HepG2 (cell line): ENCODE results near the gene CACNA1D. TPM values are rescaled to one million over a fixed set of nuclear protein-coding genes. Genes with fewer than 3 reads are reported as not detected.
A peak's percentile ranks its signal among the peaks of the same experiment; 100 is the strongest.

Experiments used
- FUBP1 ChIP-seq: sonication (generic); formaldehyde crosslinking; IDR thresholded peaks from 2 replicates; pipeline ENCODE4 v1.5.1; 2020; ENCODE audit warnings: missing genetic modification reagents, mild to moderate bottlenecking, borderline replicate concordance
- HNF4A ChIP-seq: sonication (generic); formaldehyde crosslinking; IDR thresholded peaks from 2 replicates; pipeline ENCODE4 v1.4.0; 2020; ENCODE audit warnings: missing genetic modification reagents
- HNRNPL ChIP-seq: fragments of 200-400 bp; formaldehyde crosslinking; IDR thresholded peaks from 2 replicates; pipeline ENCODE4 v1.6.1; 2017; ENCODE audit warnings: mild to moderate bottlenecking, low read depth, low read length
- IKZF4 ChIP-seq: sonication (generic); formaldehyde crosslinking; IDR thresholded peaks from 2 replicates; pipeline ENCODE4 v1.5.1; 2020; ENCODE audit warnings: borderline replicate concordance, mild to moderate bottlenecking, low read depth, missing genetic modification reagents; ENCODE audit errors: not compliant biosample characterization
- ISX ChIP-seq: sonication (generic); formaldehyde crosslinking; conservative IDR thresholded peaks from 2 replicates; pipeline ENCODE4 v1.5.0; 2020; ENCODE audit warnings: missing genetic modification reagents
- MTF1 ChIP-seq: sonication (generic); formaldehyde crosslinking; IDR thresholded peaks from 2 replicates; pipeline ENCODE4 v1.5.0; 2020; ENCODE audit warnings: missing genetic modification reagents
- NAIF1 ChIP-seq: sonication (generic); formaldehyde crosslinking; IDR thresholded peaks from 2 replicates; pipeline ENCODE4 v1.5.0; 2020; ENCODE audit warnings: mild to moderate bottlenecking, missing genetic modification reagents, borderline replicate concordance
- NFE2L1 ChIP-seq: sonication (generic); formaldehyde crosslinking; IDR thresholded peaks from 2 replicates; pipeline ENCODE4 v1.4.0; 2020; ENCODE audit warnings: missing genetic modification reagents, mild to moderate bottlenecking, borderline replicate concordance
- PRDM4 ChIP-seq: sonication (generic); formaldehyde crosslinking; IDR thresholded peaks from 2 replicates; pipeline ENCODE4 v1.9.0; 2021; ENCODE audit warnings: missing genetic modification reagents, borderline replicate concordance
- RBFOX2 ChIP-seq: fragments of 200-400 bp; formaldehyde crosslinking; IDR thresholded peaks from 2 replicates; pipeline ENCODE4 v1.6.1; 2017; ENCODE audit warnings: low read depth, mild to moderate bottlenecking, low read length
- RNF219 ChIP-seq: sonication (generic); formaldehyde crosslinking; IDR thresholded peaks from 2 replicates; pipeline ENCODE4 v1.5.0; 2020; ENCODE audit warnings: mild to moderate bottlenecking, missing genetic modification reagents
- RXRA ChIP-seq: sonication (generic); formaldehyde crosslinking; IDR thresholded peaks from 2 replicates; pipeline ENCODE4 v1.5.1; 2020; ENCODE audit warnings: missing genetic modification reagents
- ZFP1 ChIP-seq: IDR thresholded peaks from 2 replicates; pipeline ENCODE4 v1.6.1; 2016
- ZNF101 ChIP-seq: sonication (generic); formaldehyde crosslinking; IDR thresholded peaks from 2 replicates; pipeline ENCODE4 v1.4.0; 2020; ENCODE audit warnings: mild to moderate bottlenecking, low read depth, missing genetic modification reagents, borderline replicate concordance
- ZNF276 ChIP-seq: sonication (generic); formaldehyde crosslinking; IDR thresholded peaks from 2 replicates; pipeline ENCODE4 v1.4.0; 2020; ENCODE audit warnings: mild to moderate bottlenecking, low read depth, missing genetic modification reagents
- ZNF547 ChIP-seq: sonication (generic); formaldehyde crosslinking; IDR thresholded peaks from 2 replicates; pipeline ENCODE4 v1.5.1; 2020; ENCODE audit warnings: mild to moderate bottlenecking, missing genetic modification reagents
- ZNF550 ChIP-seq: sonication (generic); formaldehyde crosslinking; IDR thresholded peaks from 2 replicates; pipeline ENCODE4 v1.4.0; 2020; ENCODE audit warnings: mild to moderate bottlenecking, missing genetic modification reagents, borderline replicate concordance
- ZNF879 ChIP-seq: sonication (generic); formaldehyde crosslinking; IDR thresholded peaks from 2 replicates; pipeline ENCODE4 v1.8.1; 2023; ENCODE audit warnings: missing genetic modification reagents
- ZZZ3 ChIP-seq: sonication (generic); formaldehyde crosslinking; IDR thresholded peaks from 2 replicates; pipeline ENCODE4 v1.4.0; 2020; ENCODE audit warnings: missing genetic modification reagents, mild to moderate bottlenecking, borderline replicate concordance
- polyA plus RNA-seq, 8 experiments: library from polyadenylated mRNA; depleted of rRNA in 3 of 8; stranded (reverse) in 7 of 8; unstranded in 1 of 8; fragments of >200 nt; fragmentation: Illumina TruSeq in 4 of 8; extraction: Trizol in 4 of 8; gene quantifications; 2 replicates each; pipeline versions ENCODE4 v1.2.1 to v1.2.3, GENCODE V29; 2011 to 2016; ENCODE audit warnings: low read depth in 4 of 8, missing spikeins in 1 of 8, mixed read lengths in 1 of 8; ENCODE audit not compliant: insufficient read depth in 1 of 8
- total RNA-seq, 5 experiments: library from RNA; depleted of rRNA; stranded (reverse); fragments of >200 nt; fragmentation: Illumina TruSeq; extraction: Trizol; gene quantifications; 2 replicates each; pipeline ENCODE4 v1.2.3, GENCODE V29; 2016; ENCODE audit warnings: low read depth in 1 of 5

Gene CACNA1D
- total and polyA plus RNA-seq, 2 of the 13 experiments (the other 11 are each of a cell fraction or from before 2014, with no cell fraction given): 0.26 to 0.38 TPM

DNA sequence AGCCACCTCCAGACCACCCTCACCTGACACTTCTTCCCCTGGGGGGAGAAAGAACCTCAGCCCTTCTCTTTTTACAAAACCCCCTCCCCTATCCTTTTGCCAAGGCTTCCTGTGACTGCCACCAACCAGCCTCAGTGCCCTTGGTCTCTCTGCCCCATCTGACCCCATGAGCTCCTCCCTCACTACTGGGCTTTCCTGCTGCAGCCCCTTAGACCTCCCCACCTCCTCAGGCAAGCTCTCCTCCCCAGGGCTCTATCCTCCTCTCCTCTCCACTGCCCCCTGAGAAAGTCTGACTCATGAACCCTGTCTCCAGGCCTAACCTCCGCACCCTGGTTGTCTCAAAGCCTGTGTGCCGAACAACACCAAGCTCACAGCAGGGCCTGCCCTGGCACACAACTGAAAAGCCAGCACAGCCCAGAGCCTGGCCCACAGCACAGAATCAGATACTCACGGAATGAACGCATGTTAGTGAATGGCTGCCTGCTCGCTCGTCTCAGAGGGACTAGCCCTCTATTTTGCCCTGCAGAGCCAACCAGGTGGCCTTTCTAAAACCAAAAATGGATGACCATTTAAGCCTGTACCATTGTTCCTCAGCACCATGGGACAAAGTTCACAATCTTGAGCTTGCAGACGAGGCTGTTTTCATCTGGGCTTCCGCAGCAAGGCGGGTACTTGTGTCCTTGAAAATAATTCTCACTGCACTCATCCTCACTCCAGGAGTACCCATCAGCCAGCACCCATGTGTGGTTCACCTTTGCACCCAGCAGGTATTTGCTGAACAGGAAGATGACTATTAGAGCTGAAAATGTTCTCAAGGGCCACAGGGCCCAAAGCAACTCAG is 350.1 kb downstream of the CACNA1D start (continued):
- TF ChIP-seq RNF219 (no peak), ZFP1 (CRISPR knock-in tag) (no peak), ISX (0 out of 2 replicates have a peak, but pooled peaks have one; percentile 47), ZZZ3 (CRISPR knock-in tag) (no peak), ZNF276 (0 out of 2 replicates have a peak, but pooled peaks have one; percentile 22), IKZF4 (CRISPR knock-in tag) (no peak), HNRNPL (no peak), ZNF550 (CRISPR knock-in tag) (no peak), ZNF879 (CRISPR knock-in tag) (no peak), HNF4A (peak; percentile 96), ZNF101 (CRISPR knock-in tag) (no peak), FUBP1 (CRISPR knock-in tag) (no peak), PRDM4 (CRISPR knock-in tag) (no peak), NFE2L1 (CRISPR knock-in tag) (no peak), RBFOX2 (0 out of 2 replicates have a peak, but pooled peaks have one; percentile 27), RXRA (CRISPR knock-in tag) (peak; percentile 14), NAIF1 (CRISPR knock-in tag) (no peak), MTF1 (CRISPR knock-in tag) (0 out of 2 replicates have a peak, but pooled peaks have one; percentile 49), ZNF547 (peak; percentile 14; the same call in 1 of the 2 replicates)
